PC-3 (cell line): ENCODE results near the gene CCBE1.

Experiments
- CTCF ChIP-seq: fragments of 300-600 bp; sonication (generic); conservative IDR thresholded peaks from 2 replicates; pipeline ENCODE4 v1.5.1; 2017; ENCODE audit warnings: antibody characterized with exemption, low read depth, mild to moderate bottlenecking, low read length
- EZH2phosphoT487 ChIP-seq: fragments of 300-600 bp; sonication (generic); IDR thresholded peaks from 2 replicates; pipeline ENCODE4 v1.6.1; 2018; ENCODE audit warnings: mild to moderate bottlenecking, antibody characterized with exemption, low read length, borderline replicate concordance

- TF ChIP-seq CTCF (no peak), EZH2phosphoT487 (no peak)
These were observed 77.4 kb downstream of the CCBE1 start for GRCh38 chr18:59619816-59620215.
